PC-9 (cell line): Measurements from ENCODE around the gene R3HDM2. TPM values are rescaled to one million over a fixed set of nuclear protein-coding genes. Genes with fewer than 3 reads are reported as not detected.

Experiments
- BruUV-seq: library from RNA; stranded (reverse); fragments of 400-500 nt; replicated peaks from 2 replicates; lab custom pipeline; 2021; lab: Mats Ljungman, UMichigan
- CTCF ChIA-PET: fragments of 300-600 bp; sonication (Branson Sonifier 250); formaldehyde crosslinking; loops from one replicate; lab custom pipeline; 2022; ENCODE audit warnings: antibody characterized with exemption; lab: Charles Lee
- POLR2A ChIA-PET: fragments of 300-600 bp; sonication (Branson Sonifier 250); formaldehyde crosslinking; loops from one replicate; lab custom pipeline; 2022; ENCODE audit warnings: antibody characterized with exemption; ENCODE audit not compliant: unreplicated experiment; lab: Charles Lee
- DNase-seq, 2 experiments: peaks; one replicate each; pipeline versions ENCODE4 v3.0.0 to v3.0.0-alpha.2; 2015 to 2022; ENCODE audit warnings: mixed read lengths in 1 of 2
- H2AFZ ChIP-seq: fragments of 200-600 bp; sonication (generic); 2 replicates; pipeline ENCODE4 v1.8.1; 2017; ENCODE audit warnings: antibody characterized with exemption
- H3F3A ChIP-seq: fragments of 200-600 bp; sonication (generic); 2 replicates; pipeline ENCODE4 v1.8.1; 2017; ENCODE audit warnings: antibody characterized with exemption, mild to moderate bottlenecking, low read depth; ENCODE audit not compliant: insufficient read depth
- H3K27ac ChIP-seq: fragments of 200-600 bp; sonication (generic); 2 replicates; pipeline ENCODE4 v1.6.1; 2016; ENCODE audit warnings: mixed run types
- H3K27me3 ChIP-seq: fragments of 200-600 bp; sonication (generic); 2 replicates; pipeline ENCODE4 v1.6.1; 2016; ENCODE audit warnings: low read depth, mixed run types; ENCODE audit not compliant: insufficient read depth
- H3K36me3 ChIP-seq: fragments of 200-600 bp; sonication (generic); 2 replicates; pipeline ENCODE4 v1.6.1; 2016; ENCODE audit warnings: low read depth, mixed run types
- H3K4me1 ChIP-seq: fragments of 200-600 bp; sonication (generic); replicated peaks from 2 replicates; pipeline ENCODE4 v1.6.1; 2016; ENCODE audit warnings: mixed run types; ENCODE audit not compliant: insufficient read depth
- H3K4me2 ChIP-seq: fragments of 200-600 bp; sonication (generic); 2 replicates; pipeline ENCODE4 v1.6.1; 2017; ENCODE audit warnings: mixed run types
- H3K4me3 ChIP-seq: fragments of 200-600 bp; sonication (generic); 2 replicates; pipeline ENCODE4 v1.6.1; 2016; ENCODE audit warnings: mixed run types
- H3K79me2 ChIP-seq: fragments of 200-600 bp; sonication (generic); 2 replicates; pipeline ENCODE4 v1.6.1; 2017; ENCODE audit warnings: low read depth, mixed run types
- H3K9me2 ChIP-seq: fragments of 200-600 bp; sonication (generic); 2 replicates; pipeline ENCODE4 v1.8.1; 2017; ENCODE audit warnings: mild to moderate bottlenecking; ENCODE audit not compliant: insufficient read depth
- H3K9me3 ChIP-seq: fragments of 200-600 bp; sonication (generic); 2 replicates; pipeline ENCODE4 v1.8.1; 2016; ENCODE audit warnings: low read depth; ENCODE audit not compliant: insufficient read depth
- H4K20me1 ChIP-seq: fragments of 200-600 bp; sonication (generic); 2 replicates; pipeline ENCODE4 v1.8.1; 2017; ENCODE audit not compliant: insufficient read depth
- EZH2 ChIP-seq: fragments of 200-600 bp; sonication (generic); IDR thresholded peaks from 2 replicates; pipeline ENCODE4 v1.8.0; 2017; ENCODE audit warnings: antibody characterized with exemption, low read depth
- intact Hi-C: fragments of 100-400 bp; cut with micrococcal nuclease; formaldehyde crosslinking; loops from one replicate; pipeline ENCODE4 v1.10.0; 2022; ENCODE audit not compliant: unreplicated experiment
- total RNA-seq: library from RNA; stranded (reverse); gene quantifications from 2 replicates; pipeline ENCODE4 v1.2.3, GENCODE V29; 2021
- TF ChIP-seq, protein P1 (sequence below): fragments of 200-600 bp; sonication (generic); conservative IDR thresholded peaks from 2 replicates; pipeline ENCODE4 v1.6.1; 2017; ENCODE audit warnings: mixed run types, antibody characterized with exemption, mild to moderate bottlenecking, moderate library complexity

The R3HDM2 gene
- total RNA-seq, 1 experiment from 2014 or later = 65.1 TPM

DNA sequence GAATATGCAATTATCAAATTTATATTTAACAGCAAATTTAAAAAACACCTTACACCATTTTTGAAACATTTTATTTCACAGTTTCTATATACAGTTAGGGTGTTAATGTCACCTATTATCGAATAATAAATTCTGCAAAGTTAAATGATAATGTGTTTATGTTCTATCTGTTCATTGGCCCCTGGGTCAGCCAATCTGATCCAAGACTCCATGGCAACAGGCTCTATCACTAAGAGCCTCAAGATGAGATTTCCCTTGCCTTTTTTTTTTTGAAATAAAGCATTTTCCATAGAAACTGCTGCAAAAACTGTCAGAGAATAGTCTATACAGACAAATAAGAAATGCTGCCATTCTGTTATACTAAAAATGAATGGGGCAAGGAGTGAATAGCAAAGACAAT is 96.6 kb downstream of the R3HDM2 start:
- H2AFZ ChIP-seq = no peak overlapping the region
- H3K9me2 ChIP-seq = no peaks in the 10 kb centered on the region
- no peak for TF ChIP-seq EZH2
- TF ChIP-seq, protein P1, sequence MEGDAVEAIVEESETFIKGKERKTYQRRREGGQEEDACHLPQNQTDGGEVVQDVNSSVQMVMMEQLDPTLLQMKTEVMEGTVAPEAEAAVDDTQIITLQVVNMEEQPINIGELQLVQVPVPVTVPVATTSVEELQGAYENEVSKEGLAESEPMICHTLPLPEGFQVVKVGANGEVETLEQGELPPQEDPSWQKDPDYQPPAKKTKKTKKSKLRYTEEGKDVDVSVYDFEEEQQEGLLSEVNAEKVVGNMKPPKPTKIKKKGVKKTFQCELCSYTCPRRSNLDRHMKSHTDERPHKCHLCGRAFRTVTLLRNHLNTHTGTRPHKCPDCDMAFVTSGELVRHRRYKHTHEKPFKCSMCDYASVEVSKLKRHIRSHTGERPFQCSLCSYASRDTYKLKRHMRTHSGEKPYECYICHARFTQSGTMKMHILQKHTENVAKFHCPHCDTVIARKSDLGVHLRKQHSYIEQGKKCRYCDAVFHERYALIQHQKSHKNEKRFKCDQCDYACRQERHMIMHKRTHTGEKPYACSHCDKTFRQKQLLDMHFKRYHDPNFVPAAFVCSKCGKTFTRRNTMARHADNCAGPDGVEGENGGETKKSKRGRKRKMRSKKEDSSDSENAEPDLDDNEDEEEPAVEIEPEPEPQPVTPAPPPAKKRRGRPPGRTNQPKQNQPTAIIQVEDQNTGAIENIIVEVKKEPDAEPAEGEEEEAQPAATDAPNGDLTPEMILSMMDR = no peak
- CTCF ChIA-PET = no interaction called here
- no peak overlapping the region for H3K4me3 ChIP-seq
- no peak overlapping the region for H3K27ac ChIP-seq
- BruUV-seq = no TSS peak
- H3K4me2 ChIP-seq = no peak overlapping the region
- H3F3A ChIP-seq = no peaks in the 10 kb centered on the region
- H3K79me2 ChIP-seq = no peaks in the 10 kb centered on the region
- intact Hi-C loops = no loop called here
- DNase-seq = no peak
- H4K20me1 ChIP-seq = no peaks in the 10 kb centered on the region; the same call in 1 of the 2 replicates
- no peaks in the 10 kb centered on the region for H3K9me3 ChIP-seq
- no peaks in the 10 kb centered on the region for H3K27me3 ChIP-seq
- H3K36me3 ChIP-seq = no peaks in the 10 kb centered on the region
- POLR2A ChIA-PET = no interaction called here
- no peaks in the 10 kb centered on the region for H3K4me1 ChIP-seq

DNA sequence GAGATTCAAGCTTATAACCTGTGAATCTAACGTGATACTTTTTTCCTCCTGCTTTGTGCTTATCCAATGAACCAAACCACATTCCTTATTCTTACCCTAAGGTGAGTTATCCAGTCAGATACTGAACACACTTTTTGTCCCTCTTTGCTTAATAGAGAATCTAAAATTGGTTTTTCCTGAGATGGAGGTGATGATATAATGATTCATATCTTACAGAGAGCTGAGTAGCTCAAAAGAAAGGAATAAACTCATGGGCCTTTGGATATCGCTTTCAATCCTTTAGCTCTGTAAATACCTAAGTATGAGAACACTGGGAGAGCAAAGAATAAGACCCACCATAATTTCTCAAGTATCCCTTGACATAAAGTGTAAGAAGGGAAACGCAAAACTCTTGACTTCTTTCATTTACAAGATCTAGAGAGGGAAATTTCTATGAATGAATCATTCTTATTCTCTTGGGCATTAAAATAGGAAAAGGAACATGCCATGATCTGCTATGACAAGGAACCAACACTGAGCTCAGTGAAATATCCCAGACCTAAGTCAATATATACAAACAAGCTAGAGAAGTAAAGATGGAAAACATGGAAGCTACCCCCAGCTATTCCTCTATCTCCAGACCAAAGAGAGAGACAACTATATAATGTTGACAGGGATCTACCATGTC is 98.1 kb downstream of the R3HDM2 start:
- H3K36me3 ChIP-seq = no peaks in the 10 kb centered on the region
- H4K20me1 ChIP-seq = no peaks in the 10 kb centered on the region; the same call in 1 of the 2 replicates
- no peaks in the 10 kb centered on the region for H3K27me3 ChIP-seq
- no peak for DNase-seq
- POLR2A ChIA-PET = no interaction called here
- no peak overlapping the region for H3K4me3 ChIP-seq
- no peaks in the 10 kb centered on the region for H3K4me1 ChIP-seq
- CTCF ChIA-PET = no interaction called here
- H2AFZ ChIP-seq = no peak overlapping the region
- no peaks in the 10 kb centered on the region for H3K9me3 ChIP-seq
- H3K27ac ChIP-seq = no peak overlapping the region
- H3K4me2 ChIP-seq = no peak overlapping the region
- H3F3A ChIP-seq = no peaks in the 10 kb centered on the region
- H3K79me2 ChIP-seq = no peaks in the 10 kb centered on the region
- H3K9me2 ChIP-seq = no peaks in the 10 kb centered on the region
- TF ChIP-seq, protein P1 = no peak
- TF ChIP-seq EZH2 = no peak
- intact Hi-C loops = no loop called here
- BruUV-seq = no TSS peak

DNA sequence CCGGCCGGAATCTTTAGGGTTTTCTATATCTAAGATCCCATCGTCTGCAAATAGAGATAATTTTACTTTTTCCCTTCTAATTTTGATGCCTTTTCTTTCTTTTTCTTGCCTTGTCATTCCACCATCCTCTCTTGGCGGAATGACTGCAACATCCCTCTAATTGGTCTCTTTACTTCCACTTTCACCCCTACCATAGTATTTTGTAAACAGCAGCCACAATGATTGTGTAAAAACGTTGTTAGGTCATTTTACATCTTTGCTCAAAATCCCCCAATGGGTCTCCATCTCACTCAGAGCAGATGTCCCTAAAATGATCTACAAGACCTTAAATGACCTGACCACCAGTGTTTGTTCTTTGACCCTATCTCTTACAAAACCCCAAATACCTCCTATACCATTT is 99.9 kb downstream of the R3HDM2 start:
- BruUV-seq = no TSS peak
- H4K20me1 ChIP-seq = no peaks in the 10 kb centered on the region; the same call in 1 of the 2 replicates
- no peaks in the 10 kb centered on the region for H3K9me2 ChIP-seq
- ChIA-PET CTCF (no interaction called here), POLR2A (no interaction called here)
- no peak overlapping the region for H2AFZ ChIP-seq
- intact Hi-C loops = no loop called here
- H3K27me3 ChIP-seq = no peaks in the 10 kb centered on the region
- no peaks in the 10 kb centered on the region for H3K4me1 ChIP-seq
- H3K79me2 ChIP-seq = no peaks in the 10 kb centered on the region
- H3K9me3 ChIP-seq = no peaks in the 10 kb centered on the region
- no peak overlapping the region for H3K4me2 ChIP-seq
- no peak overlapping the region for H3K27ac ChIP-seq
- no peak for DNase-seq
- no peak overlapping the region for H3K4me3 ChIP-seq
- H3F3A ChIP-seq = no peaks in the 10 kb centered on the region
- no peaks in the 10 kb centered on the region for H3K36me3 ChIP-seq
- TF ChIP-seq, protein P1 = no peak
- no peak for TF ChIP-seq EZH2
